Activated naive CD4-positive, alpha-beta T cell treated with Interleukin-2 at 50 U/mL for 16 hours (primary cell): ENCODE results near the gene AMZ1.

Experiments
- DNase-seq: peaks from one replicate; pipeline ENCODE4 v3.0.0-alpha.2; 2020

Gene AMZ1

DNA sequence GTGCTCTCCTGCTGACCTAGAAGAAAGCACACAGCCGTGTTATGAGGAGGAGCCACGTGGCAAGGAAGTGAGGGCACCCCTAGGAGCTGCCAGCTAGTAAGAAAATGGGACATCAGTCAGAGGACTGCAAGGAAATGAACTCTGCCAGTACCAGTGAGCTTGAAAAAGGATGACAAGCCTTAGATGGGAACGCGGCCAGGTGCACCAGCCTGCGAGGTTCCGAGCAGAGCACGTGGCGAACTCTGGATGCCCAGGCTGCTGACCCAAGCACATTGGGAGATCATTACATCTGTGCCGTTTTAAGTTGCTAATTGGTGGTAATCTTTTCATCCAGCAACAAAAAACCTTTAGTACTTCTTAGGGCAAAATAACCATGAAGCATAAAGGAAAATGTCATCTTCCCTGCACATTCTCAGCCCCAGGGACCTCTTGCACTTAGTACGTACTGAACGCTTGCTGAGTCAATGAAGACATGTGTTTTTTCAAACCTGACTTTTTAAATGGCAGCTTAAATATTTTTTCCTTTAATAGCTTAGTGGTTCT is 69.4 kb downstream of the AMZ1 start:
- no peak for DNase-seq

DNA sequence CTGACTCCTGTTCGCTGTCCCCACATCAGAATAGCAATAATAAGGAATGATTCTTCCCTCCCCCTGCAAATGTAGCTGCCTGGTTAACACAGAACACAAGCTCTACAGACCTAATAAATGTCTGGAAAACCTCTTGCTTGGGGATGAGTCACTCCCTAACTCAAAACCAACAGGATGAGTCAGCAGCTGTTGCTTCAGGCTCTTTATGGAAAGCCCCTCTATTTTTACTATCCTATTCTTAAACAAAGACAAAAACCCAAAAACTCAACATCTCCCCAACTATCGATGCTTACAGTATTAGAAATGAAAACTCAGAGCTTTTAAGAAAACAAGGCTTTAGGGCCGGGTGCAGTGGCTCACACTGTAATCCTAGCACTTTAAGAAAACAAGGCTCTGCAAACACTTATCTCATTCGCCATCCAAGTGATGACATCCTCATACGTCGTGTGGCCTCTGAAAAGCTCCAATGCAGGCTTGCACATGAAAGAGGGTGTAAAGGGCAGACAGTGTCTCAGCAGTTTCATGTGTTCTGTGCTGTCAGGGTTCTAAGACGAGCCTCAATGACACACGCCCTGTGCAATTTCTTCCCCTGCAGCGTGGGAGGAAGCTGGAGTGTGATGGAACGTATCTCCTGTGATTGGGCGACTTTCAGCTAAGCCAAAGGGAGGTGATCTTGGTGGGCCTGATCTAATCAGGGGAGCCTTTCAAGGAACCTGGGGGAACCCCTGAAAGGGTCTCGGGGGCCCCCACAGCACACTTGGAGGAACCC is 70.1 kb downstream of the AMZ1 start:
- DNase-seq: peak; percentile 80

DNA sequence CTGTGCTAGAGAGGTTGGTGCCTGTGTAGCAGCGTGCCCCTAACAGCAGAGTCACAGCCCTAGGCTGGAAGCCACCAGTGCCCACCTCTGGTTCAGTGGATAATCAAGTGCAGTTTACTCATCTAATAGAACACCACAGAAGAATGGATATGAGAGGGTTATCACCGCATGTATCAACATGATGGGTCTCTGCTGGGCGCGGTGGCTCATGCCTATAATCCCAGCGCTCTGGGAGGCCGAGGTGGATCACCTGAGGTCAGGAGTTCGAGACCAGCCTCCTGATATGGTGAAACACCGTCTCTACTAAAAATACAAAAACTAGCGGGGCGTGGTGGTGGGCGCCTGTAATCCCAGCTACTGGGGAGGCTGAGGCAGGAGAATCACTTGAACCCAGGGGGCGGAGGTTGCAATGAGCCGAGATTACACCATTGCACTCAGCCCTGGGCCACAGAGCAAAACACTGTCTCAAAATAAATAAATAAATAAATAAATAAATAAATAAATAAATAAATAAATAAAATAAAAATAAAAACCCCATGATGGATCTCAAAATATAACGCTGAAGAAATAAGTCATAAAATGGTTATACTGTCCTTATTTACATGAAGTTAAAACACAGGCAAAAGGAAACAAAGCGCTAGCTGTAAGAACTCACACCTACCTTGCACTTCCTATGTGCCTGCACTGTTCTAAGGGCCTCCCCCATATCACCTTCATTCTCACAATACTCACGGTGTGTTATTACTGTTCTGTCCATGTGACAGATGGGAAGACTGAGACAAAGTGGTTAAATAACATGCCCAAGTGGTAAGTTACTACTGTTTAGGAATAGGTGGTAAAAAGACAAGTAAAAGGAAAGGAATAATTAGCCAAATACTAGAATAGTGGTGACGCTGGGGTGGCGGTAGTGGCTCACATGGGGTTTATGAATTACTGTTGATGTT is 70.9 kb downstream of the AMZ1 start:
- DNase-seq: no peak

DNA sequence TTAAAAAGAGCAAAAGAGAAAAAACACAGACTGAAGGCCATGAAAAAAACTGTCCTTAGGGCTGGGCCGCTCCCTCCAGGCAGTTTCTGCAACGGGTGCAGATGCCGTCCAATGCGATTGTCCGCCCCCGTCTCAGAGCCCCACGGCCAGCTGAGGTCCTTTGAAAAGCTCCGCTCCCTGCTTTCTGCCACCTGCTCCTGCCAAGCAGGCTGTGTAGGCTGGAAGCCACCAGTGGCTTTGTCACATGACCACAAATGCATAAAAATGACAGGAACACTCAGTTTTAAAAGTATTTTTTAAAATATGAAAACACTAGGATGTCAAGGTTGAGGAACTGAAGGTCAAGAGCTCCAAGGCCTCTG is 71.7 kb downstream of the AMZ1 start:
- DNase-seq: no peak

DNA sequence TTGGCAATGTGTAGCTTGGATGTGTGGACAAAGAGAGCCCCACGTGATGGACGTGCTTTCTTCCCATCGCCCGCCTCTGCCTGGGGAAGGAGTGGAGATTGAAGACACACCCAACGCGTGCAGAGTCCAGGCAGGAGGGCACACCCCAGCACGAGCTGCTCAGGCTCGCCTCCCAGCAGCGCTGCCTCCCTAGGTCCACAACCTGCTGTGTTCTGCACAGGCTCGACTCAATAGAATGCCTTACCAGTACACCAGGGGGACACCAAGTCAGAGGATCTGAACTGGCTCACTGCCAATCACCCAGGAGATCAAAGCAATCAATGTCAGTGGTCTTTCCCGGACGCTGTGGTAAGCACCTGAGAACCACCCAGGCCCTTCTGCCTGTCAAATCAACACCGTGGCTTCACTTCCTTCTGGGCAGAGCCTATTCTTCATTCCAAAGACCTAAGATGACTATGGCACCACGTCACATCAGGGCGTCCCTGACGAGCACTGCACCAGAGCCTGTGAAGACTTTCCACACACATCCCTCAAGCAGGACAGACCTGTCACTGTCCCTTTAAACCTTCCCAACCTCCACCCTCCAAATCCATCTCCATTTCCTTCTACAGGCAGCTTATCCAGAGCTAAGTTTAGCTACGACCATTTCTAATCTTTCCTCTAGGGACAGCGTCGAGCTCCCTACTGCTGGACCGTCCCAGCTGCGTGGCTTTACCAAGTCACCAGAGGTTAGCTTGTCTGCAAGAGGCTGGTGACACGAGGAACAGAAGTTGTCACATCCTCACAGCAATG is 72.3 kb downstream of the AMZ1 start:
- no peak for DNase-seq

DNA sequence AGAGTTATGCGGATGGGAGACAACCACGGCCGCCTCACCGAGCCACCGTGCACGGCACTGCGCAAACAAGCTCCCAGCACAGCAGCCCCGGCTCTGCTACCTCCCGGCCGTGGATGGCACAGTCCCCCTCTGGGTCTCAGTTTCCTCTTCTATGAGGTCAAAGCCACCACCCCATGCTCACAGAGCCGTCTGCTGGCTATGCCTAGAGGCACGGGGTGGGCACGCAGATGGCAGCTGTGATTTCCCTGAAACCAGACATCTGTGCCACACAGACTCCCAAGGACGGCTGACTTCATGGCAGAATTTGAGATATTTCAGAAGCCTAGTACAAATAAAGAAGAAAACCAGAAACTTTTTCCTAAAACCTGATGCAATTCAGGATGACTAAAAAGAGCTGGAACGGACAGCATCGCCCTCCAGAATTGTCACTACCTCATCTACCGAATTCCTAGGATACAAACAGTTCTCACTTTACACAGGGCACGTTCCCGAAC is 73.2 kb downstream of the AMZ1 start:
- DNase-seq: no peak

DNA sequence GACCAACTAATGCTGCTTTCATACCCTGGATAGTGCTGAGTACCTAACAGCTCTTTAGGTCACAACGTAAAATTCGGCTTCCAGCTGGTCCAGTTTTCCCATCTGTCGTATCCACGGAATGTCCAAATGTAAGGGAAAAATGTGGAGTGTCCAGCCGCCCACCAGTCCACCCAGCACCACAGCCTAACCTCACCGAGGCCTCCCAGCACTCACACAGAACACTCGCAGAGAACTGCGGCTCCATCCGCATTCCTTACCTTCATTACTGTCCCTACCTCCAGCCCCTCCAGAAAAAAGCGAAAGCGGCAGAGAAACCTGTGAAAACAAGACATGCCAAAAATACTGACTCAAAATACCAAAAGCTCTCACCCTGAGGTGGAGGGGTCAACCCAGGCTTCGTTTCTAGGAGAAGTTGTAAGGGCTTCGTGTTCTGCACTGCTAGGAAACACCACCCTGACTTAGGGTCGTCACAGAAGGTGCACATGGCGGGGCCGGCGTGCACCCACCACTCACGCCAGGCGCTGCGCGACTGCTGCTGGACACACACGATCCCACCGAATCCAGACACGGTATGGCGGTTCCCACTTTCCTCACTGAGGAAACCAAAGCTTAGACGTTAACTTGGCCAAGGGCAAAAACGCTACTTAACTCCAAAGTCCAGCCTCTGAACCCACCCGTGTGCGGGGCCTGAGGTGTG is 73.9 kb downstream of the AMZ1 start:
- DNase-seq: no peak

DNA sequence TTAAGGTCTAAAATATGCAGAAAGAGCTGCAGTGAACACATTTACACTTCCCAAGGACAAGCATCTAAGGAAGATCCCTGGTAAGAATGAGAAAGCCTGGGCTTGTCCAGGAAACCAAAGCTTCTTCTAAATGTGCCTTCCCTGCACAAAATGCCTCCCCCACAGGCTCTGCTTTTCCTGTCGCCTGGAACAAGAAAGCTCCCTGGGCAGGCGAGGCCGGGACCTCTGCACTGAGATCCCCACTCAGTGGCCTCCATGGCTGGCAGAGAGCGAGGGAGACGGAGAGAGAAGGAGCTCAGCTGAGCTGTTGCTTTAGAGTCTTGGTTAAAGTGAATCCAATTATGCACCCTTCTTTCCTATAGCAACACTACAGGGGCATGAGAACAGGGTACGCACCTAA is 75.6 kb downstream of the AMZ1 start:
- no peak for DNase-seq

DNA sequence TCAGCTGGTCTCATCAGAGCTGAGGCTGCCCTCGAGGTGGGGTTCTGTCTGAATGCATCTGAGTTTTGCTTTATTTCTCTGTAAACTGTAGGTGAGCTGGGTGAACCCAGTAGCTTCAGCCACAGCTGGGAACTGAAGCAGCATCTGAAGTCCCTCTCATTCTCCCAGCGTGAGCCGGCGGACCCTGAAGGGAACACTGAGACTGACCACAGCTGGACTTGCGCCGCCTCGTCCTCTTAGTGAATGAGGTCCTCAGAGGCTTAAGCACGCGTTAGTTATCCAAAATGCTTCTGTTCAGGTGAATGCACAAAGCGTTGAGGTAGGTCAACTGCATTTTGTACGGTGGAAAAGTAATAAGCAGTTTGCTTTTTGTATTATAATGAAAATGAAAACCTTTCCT is 76.6 kb downstream of the AMZ1 start:
- no peak for DNase-seq
